HG02763 (cell line): ENCODE results near the gene PCSK5.
"Not testable (repeated sequence)": the region's sequence is repeated elsewhere in the genome, so short reads cannot be mapped to it uniquely, and the experiment has no call there.

Experiments
- ATAC-seq: cut with Tn5 transposase; IDR thresholded peaks from one replicate; pipeline ENCODE4 v1.9.1; 2021; ENCODE audit warnings: mild to moderate bottlenecking, moderate library complexity; ENCODE audit not compliant: unreplicated experiment

The PCSK5 gene

DNA sequence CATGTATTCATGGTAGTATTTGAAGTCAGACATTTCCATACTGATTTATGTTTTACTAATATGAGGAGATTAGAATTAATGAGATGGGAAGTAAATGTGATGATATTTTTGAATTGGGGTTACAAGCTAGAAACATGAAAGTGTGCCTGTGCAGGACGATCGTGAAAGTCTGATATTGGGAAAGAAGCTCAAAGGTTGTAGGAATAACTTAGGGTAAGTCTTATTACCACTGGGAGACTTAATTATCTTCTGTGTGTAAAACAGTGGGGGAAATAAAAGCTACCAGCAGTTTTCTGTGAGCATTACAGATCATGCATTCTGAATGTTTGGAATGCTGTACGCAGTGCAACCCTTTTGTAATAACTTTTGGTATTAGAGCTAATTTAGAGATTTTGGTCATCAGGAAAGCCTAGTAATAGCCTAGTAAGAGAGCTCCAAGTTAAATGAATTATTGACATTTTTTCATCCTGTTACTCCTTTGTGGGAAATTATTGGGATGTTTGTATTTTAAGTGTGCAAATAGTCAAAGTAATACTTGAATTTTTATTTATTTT, 153.9 kb downstream of the PCSK5 start:
- ATAC-seq: no peak

DNA sequence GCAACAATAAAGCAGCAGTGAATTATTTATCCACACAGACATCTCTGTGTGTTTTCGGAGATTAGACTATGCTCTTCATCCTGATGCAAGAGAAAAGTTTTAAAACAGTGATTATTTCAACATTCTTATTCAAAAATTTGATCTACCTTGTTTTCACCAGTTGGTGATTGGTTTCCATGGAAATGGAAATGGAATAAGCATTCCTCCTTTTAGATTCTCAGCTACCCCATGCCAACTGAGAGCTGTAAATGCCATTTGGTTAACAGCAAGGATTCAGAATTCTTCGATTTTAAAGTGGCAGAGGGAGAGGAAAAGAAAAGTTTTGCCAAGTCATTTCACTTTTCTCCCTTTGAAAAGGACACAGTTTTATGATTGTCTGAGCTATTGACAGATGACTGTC, 154.7 kb downstream of the PCSK5 start:
- no peak for ATAC-seq

DNA sequence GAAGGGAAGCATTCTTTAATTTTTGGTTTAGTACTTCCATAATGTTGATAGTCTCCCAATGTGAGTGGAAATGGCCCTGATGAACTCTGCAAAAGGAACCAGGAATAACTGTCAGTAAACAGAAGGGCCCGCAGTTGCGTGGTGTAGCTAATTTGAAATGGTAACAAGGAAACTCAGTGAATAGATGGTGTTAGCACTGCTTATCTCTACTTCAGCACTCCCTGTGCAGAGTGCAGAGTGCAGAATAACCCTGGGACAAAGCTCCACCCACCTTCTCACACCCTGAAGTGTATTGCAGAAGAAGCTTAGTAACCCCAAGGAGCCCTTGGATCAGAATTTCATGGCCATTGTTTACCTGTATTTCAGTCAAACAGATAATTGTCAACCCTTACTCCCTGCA, 158.9 kb downstream of the PCSK5 start:
- ATAC-seq: no peak

DNA sequence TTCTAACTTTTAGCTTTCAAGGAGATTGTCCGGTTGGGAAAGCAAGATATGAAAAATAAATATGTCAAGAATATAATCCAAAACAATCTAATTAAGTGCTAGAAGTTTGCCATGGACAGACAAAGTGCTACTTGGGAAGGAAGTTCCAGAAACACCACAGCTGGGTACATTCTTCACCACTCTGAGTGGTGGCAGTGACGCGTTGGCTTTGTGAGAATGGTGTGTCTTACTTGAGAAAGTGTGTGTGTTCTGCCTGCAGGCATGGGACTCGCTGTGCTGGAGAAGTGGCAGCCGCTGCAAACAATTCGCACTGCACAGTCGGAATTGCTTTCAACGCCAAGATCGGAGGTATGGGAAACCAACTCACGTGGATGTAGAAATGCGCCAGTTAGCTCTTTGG, 177.2 kb downstream of the PCSK5 start:
- no peak for ATAC-seq

DNA sequence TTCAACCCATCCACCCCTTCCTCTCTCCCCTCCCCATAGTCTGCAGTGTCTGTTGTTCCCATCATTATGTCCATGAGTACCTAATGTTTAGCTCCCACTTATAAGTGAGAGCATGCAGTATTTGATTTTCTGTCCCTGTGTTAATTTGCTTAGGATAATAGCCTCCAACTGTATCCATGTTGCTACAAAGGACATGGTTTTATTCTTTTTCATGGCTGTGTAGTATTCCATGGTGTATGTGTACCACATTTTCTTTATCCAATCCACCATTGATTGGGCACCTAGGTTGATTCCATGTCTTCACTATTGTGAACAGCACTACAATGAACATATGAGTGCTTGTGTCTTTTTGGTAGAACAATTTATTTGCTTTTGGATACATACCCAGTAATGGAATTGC, 187.1 kb downstream of the PCSK5 start:
- ATAC-seq: no peak

DNA sequence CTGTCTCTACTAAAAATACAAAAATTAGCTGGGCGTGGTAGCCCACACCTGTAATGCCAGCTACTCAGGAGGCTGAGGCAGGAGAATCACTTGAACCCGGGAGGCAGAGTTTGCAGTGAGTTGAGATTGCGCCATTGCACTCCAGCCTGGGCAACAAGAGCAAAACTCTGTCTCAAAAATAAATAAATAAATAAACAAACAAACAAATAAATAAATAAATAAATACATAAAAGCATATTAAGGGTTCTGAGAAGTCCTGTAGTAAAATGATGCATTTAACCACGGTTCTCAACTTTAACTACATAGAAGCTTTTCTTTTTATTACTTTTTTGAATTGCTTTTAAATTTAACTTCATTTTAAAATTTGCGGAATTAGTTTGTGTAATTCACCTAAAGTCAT, 190.8 kb downstream of the PCSK5 start:
- ATAC-seq: not testable (repeated sequence)

DNA sequence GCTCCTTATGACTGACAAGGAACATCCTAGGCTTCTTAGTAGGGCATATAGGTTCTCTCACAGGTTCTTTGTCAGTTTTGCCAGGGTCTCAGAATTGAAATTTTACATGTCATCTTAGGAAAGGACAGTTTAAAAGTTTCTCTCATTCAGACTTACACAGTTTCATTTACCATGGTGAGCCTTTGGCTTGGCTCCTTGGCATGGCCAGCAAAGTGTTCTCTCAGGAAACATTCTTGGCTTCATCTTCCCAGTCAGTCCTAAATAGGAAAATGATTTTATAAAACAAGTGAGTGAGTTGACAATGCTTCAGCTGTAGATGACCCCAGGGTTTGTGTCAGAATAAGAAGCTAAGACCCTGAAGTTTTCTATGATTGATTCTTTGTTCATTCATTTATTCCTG, 191.6 kb downstream of the PCSK5 start:
- ATAC-seq: no peak

DNA sequence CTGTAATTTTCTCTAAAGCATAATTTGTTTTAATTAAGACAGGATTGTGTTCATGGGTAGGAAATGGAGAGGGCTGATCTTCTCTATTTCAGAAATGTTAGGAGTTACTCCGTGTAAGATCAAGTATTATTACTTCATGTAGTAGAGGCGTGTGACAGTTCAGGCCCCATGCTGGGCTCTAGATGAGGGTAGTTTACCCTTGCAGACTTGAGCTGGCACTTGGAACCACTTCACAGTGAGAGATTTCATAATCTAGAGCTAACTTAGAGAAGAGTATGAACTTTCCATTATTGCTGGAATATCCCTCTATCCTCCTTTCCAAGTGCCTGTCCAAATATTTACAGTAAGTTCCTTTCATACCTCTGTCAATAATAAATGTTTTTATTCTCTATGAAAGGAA, 195.1 kb downstream of the PCSK5 start:
- no peak for ATAC-seq

DNA sequence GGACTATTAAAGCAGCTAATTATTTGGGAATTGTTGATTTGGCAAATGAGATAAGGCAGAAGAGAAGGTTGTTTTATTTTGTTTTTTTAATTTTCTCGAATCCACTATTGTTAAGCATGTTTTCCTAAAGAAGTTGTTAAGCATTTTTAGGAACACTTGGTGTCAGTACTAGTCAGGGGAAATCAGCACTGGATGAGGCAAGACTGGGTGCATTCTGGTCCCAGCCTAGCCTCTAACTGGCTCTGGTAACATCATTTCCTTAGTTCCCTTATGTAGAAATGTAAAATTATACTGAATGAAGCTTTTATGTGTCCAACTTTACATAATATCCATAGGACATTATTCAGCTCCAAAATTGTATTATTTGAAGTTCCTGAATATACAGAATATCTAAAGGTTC, 196.1 kb downstream of the PCSK5 start:
- no peak for ATAC-seq

DNA sequence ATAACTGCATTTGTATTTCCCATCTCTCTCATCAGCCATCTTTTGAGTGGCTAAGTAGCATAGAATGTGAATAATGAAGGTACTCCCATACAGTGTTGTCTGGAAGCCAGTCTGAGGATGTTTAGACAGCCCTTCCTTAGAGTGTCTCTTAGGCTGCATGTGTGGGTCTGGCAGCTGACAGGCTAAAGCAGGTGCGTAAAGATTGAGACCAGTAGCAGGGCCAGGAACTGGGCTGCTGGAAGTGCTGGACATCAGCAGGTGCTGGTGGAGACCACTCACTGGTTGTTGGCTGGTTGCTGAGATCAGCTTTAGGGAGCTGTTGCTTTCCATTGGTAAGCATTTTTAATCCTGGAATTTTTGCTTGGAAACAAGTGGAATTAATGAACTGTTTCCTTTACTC, 197.5 kb downstream of the PCSK5 start:
- ATAC-seq: no peak

DNA sequence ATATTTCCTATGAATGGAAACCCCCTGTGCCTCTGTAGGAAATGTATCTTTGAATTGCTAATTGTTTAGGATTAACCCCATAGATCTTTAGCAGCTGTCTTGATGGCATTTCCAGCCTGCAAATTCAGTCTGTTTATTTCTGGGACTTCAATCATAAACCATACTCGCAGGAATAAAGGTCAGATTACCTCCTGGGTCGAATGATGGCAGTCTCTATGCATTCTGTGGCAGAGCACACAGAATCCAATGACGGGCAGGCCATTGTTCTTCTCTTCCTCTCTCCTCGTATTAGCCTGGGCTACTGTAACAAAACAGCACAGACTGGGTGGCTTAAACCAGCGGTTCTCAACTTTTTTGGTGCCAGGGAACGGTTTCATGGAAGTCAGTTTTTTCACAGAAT, 199.9 kb downstream of the PCSK5 start:
- ATAC-seq: no peak

DNA sequence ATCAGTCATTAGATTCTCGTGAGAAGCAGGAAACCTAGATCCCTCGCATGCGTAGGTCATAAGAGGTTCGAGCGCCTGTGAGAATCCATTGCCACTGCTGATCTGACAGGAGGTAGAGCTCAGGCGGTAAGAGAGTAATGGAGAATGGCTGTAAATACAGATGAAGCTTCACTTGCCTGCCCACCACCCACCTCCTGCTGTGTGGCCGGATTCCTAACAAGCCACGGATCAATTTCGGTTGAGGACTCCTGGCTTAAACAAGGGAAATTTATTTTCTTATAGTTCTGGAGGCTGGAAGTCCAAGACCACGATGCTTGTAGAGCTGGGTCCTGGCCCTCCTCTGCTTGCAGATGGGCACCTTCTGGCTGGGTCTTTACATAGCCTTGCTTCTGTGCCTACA, 200.4 kb downstream of the PCSK5 start:
- ATAC-seq: no peak

DNA sequence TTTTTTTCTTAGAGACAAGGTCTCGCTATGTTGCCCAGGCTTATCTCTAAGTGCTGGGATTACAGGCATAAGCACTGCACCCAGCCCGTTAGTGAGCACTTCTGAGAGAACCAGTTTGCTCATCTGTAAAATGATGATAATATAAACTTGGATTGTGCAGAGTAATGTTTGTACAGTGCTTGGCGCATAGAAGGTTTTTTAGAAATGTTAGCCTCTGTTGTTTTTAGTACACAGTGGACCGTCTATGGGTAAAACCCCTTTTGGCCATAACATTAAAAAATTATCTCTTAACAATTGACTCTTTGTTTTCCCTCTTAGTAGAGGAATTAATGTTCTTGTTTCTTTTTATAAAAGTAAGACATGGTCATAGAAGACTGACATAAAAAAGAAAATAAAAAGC, 202.1 kb downstream of the PCSK5 start:
- ATAC-seq: no peak

DNA sequence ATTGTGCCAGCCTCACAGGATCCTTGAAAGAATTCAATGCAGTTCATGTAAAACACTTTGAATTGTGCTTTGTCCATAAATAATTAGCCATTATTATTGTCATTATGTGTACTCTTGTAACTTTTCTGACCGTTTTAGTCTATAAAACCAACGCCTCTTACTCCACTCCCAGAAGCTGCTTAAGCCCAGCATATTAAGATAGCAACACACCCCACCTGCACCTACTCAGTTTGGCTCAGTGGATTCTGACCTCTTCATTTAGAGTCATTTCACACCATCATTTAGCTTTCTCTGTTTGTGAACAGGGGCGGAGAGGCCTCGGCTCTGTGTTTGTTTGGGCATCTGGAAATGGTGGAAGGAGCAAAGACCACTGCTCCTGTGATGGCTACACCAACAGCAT, 205.1 kb downstream of the PCSK5 start:
- no peak for ATAC-seq

DNA sequence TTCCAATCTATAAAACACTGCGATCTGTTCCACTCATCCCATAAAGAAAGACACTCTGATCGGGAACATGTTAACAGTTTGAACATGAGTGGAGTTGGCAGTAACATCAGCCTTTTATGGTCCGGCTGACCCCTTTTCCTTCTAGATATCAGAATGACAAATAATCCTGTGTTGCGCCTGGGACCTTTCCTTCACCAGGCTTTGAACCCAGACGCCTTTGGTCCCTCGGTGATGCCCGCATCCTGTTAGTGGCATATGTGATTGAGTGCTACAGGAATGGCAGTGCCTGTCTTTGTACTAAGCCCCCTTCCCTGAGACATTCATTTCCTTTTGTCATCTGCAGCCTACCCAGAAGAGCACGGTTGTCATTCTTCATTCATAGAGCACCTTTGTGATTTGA, 209.0 kb downstream of the PCSK5 start:
- ATAC-seq: no peak

DNA sequence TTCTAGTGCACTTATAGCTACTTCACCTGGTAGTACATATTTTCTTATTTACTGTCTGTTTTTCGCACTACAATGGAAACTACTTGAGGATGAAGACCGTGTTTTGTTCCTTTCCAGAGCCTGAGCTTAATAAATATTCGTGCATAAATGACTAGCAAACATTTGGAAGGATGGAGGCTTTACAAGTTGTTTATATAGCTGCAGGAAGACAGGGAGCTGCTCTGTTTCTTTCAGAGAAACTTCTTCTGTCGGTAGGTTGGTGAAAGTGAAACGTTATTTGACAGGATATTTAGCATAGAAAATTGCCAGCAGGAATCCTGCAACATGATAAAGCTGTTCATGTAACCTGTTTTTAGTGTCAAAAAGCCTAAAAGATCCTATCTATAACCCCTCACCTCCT, 210.6 kb downstream of the PCSK5 start:
- ATAC-seq: no peak

DNA sequence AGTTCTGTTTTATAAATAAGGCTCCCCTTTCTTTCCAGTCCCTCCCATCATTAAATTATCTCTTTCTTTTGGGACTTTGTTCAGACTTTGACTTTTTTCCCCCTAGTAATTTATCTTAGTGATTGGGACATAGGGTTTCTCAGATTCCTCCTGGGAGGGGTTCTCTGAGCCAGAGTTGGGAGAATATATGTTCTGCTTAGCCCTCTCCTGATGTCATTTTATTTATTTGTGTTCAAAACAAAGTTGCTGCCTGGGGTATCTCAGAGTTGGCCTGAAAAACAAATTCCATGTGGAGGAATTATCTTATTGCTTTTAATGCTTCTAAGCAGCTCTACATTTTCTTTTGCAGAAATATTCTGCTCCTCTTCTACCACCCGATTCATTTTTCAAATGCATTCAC, 211.0 kb downstream of the PCSK5 start:
- no peak for ATAC-seq

DNA sequence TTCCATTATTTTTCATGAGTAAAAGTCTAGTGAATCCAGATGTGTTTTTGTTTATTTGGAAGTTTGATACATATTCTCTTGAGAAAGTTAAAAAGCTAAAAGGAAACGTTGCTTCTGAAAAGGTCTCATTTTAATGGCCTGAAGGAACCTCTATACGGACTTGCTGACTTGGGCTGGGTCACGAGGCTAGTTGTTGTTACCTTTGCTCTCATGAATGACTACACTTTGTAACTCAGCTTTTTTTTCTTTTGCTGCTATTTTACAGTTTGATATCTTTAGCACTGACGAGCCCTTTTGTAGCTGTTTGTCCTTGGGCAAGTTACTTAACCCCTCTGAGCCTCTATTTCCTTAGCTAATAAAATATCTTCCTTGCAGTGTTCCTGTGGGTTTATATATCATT, 211.5 kb downstream of the PCSK5 start:
- ATAC-seq: no peak

DNA sequence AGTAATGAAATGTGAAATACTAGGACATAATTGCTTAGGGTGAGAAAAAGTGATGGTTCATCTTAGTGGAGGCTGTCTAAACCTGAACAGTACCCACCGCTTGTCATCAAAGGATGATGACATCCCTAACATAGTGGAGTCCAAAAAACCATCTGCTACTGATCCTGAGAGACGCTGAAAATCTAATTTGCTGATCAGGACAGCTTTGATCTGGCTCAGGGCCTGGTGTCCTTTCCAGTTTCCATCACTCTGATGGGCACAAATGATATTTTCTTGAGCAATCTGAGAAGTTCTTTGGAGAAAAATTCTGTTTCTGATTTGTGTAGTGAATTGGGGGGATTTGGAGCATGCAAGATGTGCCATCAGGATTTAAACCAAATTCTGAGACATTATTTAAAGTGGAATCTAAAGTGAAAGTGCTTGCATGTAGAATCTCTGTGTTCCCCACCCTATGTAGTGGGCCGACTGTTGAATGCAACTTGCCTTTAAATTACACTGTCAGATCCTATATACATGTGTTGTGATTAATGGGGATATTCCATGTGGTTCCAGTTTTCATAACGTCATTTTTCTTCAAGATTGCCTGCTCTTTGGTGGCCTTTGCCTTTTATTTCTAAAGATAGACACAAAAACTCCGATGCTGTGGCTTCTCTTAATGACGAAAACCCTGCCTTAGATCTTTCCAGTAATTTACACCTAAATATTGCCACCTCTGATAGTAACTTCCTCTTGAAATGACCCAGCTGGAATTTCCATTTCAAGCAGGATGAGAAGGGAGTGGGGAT, 213.2 kb downstream of the PCSK5 start:
- no peak for ATAC-seq

DNA sequence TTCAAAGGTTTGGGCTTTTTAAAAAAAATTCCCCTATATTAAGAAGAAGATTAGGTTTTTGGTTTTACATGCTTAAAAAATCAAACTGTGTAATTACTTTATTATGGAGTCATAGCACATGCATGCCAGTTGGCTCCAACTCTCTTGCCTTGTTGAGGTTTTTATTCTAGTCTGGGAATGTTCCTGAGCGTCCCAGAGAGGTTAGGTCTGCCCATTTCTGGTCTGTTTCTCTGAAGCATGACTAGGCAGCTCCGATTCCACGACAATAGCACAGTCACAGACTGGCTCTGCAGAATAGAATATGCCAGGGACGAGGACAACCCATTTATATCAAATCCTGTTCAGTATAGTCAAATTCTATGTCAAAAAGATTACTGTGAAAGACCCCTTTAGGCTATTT, 217.0 kb downstream of the PCSK5 start:
- no peak for ATAC-seq

DNA sequence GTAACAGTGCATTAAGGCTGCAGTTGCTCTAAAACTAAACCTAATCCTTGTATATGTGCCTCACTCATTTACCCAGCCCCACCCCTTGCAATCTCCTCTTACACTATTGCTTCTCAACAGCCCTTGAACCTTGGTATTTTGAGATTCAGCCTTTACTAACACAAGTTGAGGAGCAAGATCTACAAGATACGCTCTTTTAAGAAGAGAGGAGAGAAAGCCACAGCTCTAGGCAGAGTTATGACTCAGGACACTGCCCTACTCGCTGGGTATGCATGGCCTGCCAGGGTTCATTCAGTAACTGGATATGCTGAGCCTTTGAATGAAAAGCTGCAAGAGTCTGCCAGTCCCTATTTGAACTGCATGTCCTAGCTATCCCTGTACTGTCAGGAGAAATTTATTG, 219.5 kb downstream of the PCSK5 start:
- ATAC-seq: no peak

DNA sequence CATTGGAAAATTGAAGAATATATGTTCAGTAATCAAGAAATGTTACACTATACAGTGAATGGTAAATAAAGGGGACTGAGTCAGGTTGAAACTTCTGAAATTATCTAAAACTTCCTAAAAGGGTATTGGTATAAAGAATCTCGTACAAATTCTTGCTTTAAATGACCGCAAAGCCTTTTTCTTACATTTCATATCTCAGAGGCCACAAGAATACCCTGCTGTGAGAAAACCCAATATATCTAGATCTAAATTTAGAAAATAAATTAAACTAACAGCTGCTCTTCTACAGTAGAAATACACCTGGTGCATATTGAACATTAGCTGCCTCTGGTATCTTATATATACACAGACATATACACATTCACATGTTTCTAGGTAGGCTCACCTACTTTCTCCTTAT, 221.7 kb downstream of the PCSK5 start:
- ATAC-seq: no peak

DNA sequence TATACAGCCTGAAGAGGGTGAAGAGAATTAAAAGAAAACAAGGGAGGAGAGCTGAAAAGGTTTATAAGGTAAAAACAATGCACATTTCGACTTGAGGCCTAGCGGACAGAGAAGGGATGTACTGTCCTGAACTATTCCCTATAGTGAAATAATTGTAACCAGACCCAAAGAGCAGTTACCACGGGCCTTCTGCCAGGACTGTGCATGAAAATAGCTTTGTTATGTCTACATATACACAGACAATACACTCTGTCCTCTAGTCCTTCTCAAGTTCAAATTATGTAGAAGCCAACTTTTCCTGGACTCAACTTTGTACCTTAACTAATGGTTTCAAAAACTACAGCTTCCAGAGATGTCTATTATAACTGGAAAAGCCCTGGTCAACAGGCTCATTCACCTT, 223.7 kb downstream of the PCSK5 start:
- no peak for ATAC-seq
